ENCODE data around the gene HS3ST3B1.

Gene HS3ST3B1

GRCh38 chr17:14336418-14336817 is 35.5 kb downstream of the HS3ST3B1 start:
- Histone ChIP-seq H3K27me3 (replicated peaks; ENCODE audit: insufficient read depth, low read length) (no peaks in the 10 kb centered on the region), H2AFZ (ENCODE audit: low read length) (no peak overlapping the region), H3K4me2 (ENCODE audit: low read depth, low read length) (no peak overlapping the region), H3K4me1 (ENCODE audit: low read length) (no peaks in the 10 kb centered on the region), H3K4me3 (ENCODE audit: low read length) (no peak overlapping the region), H3K9ac (ENCODE audit: low read length) (no peak overlapping the region), H3K36me3 (replicated peaks; ENCODE audit: insufficient read depth, low read length) (no peaks in the 10 kb centered on the region), H3K9me3 (replicated peaks; ENCODE audit: insufficient read depth, low read length) (no peaks in the 10 kb centered on the region), H3K79me2 (ENCODE audit: low read length) (no peaks in the 10 kb centered on the region), H3F3A (ENCODE audit: insufficient read depth, low read length) (no peaks in the 10 kb centered on the region), H3K27ac (ENCODE audit: low read length) (no peak overlapping the region), H3K9me2 (replicated peaks; ENCODE audit: insufficient read depth, low read length) (no peaks in the 10 kb centered on the region), H4K20me1 (ENCODE audit: insufficient read depth, low read length) (no peaks in the 10 kb centered on the region)
- DNase-seq, result no peak
- TF ChIP-seq CTCF (IDR thresholded peaks at IDR 0.05; ENCODE audit: low read length), result no peak
- no peak for TF ChIP-seq EZH2phosphoT487 (IDR thresholded peaks at IDR 0.05; ENCODE audit: low read length)
- no peak for TF ChIP-seq EZH2 (optimal IDR thresholded peaks at IDR 0.05; ENCODE audit: low read depth, low read length)

GRCh38 chr17:14337596-14338079 is 36.8 kb downstream of the HS3ST3B1 start:
- H3F3A ChIP-seq (ENCODE audit: insufficient read depth, low read length), result no peaks in the 10 kb centered on the region
- no peaks in the 10 kb centered on the region for H4K20me1 ChIP-seq (ENCODE audit: insufficient read depth, low read length)
- H3K9ac ChIP-seq (ENCODE audit: low read length), result no peak overlapping the region
- H3K27me3 ChIP-seq (replicated peaks; ENCODE audit: insufficient read depth, low read length), result no peaks in the 10 kb centered on the region
- H3K36me3 ChIP-seq (replicated peaks; ENCODE audit: insufficient read depth, low read length), result no peaks in the 10 kb centered on the region
- no peak overlapping the region for H3K27ac ChIP-seq (ENCODE audit: low read length)
- H3K4me2 ChIP-seq (ENCODE audit: low read depth, low read length), result no peak overlapping the region
- no peak overlapping the region for H3K4me3 ChIP-seq (ENCODE audit: low read length)
- no peak for TF ChIP-seq EZH2phosphoT487 (IDR thresholded peaks at IDR 0.05; ENCODE audit: low read length)
- TF ChIP-seq EZH2 (optimal IDR thresholded peaks at IDR 0.05; ENCODE audit: low read depth, low read length), result no peak
- H3K4me1 ChIP-seq (ENCODE audit: low read length), result no peaks in the 10 kb centered on the region
- no peak for DNase-seq
- H2AFZ ChIP-seq (ENCODE audit: low read length), result no peak overlapping the region
- no peaks in the 10 kb centered on the region for H3K79me2 ChIP-seq (ENCODE audit: low read length)
- no peaks in the 10 kb centered on the region for H3K9me3 ChIP-seq (replicated peaks; ENCODE audit: insufficient read depth, low read length)
- no peaks in the 10 kb centered on the region for H3K9me2 ChIP-seq (replicated peaks; ENCODE audit: insufficient read depth, low read length)

- no peak overlapping the region for H3K27ac ChIP-seq (ENCODE audit: low read length)
- H3K9ac ChIP-seq (ENCODE audit: low read length), result no peak overlapping the region
- no peaks in the 10 kb centered on the region for H3K79me2 ChIP-seq (ENCODE audit: low read length)
- no peak overlapping the region for H3K4me2 ChIP-seq (ENCODE audit: low read depth, low read length)
- no peaks in the 10 kb centered on the region for H4K20me1 ChIP-seq (ENCODE audit: insufficient read depth, low read length)
- no peaks in the 10 kb centered on the region for H3K36me3 ChIP-seq (replicated peaks; ENCODE audit: insufficient read depth, low read length)
- no peaks in the 10 kb centered on the region for H3F3A ChIP-seq (ENCODE audit: insufficient read depth, low read length)
- TF ChIP-seq EZH2 (optimal IDR thresholded peaks at IDR 0.05; ENCODE audit: low read depth, low read length) (no peak), EZH2phosphoT487 (IDR thresholded peaks at IDR 0.05; ENCODE audit: low read length) (no peak), CTCF (IDR thresholded peaks at IDR 0.05; ENCODE audit: low read length) (no peak)
- no peaks in the 10 kb centered on the region for H3K9me2 ChIP-seq (replicated peaks; ENCODE audit: insufficient read depth, low read length)
- H3K27me3 ChIP-seq (replicated peaks; ENCODE audit: insufficient read depth, low read length), result no peaks in the 10 kb centered on the region
- H3K4me1 ChIP-seq (ENCODE audit: low read length), result no peaks in the 10 kb centered on the region
- no peak overlapping the region for H3K4me3 ChIP-seq (ENCODE audit: low read length)
- no peaks in the 10 kb centered on the region for H3K9me3 ChIP-seq (replicated peaks; ENCODE audit: insufficient read depth, low read length)
- no peak for DNase-seq
- H2AFZ ChIP-seq (ENCODE audit: low read length), result no peak overlapping the region
Measured at GRCh38 chr17:14340857-14341754, 40.2 kb downstream of the HS3ST3B1 start.

GRCh38 chr17:14341866-14342265 is 41.0 kb downstream of the HS3ST3B1 start:
- Histone ChIP-seq H3K79me2 (ENCODE audit: low read length) (no peaks in the 10 kb centered on the region), H3K4me2 (ENCODE audit: low read depth, low read length) (no peak overlapping the region), H3K27me3 (replicated peaks; ENCODE audit: insufficient read depth, low read length) (no peaks in the 10 kb centered on the region), H3K9me2 (replicated peaks; ENCODE audit: insufficient read depth, low read length) (no peaks in the 10 kb centered on the region), H3K9me3 (replicated peaks; ENCODE audit: insufficient read depth, low read length) (no peaks in the 10 kb centered on the region), H3F3A (ENCODE audit: insufficient read depth, low read length) (no peaks in the 10 kb centered on the region), H3K4me3 (ENCODE audit: low read length) (no peak overlapping the region), H3K27ac (ENCODE audit: low read length) (no peak overlapping the region), H4K20me1 (ENCODE audit: insufficient read depth, low read length) (no peaks in the 10 kb centered on the region), H3K4me1 (ENCODE audit: low read length) (no peaks in the 10 kb centered on the region), H2AFZ (ENCODE audit: low read length) (no peak overlapping the region), H3K36me3 (replicated peaks; ENCODE audit: insufficient read depth, low read length) (no peaks in the 10 kb centered on the region), H3K9ac (ENCODE audit: low read length) (no peak overlapping the region)
- DNase-seq, result no peak
- TF ChIP-seq EZH2phosphoT487 (IDR thresholded peaks at IDR 0.05; ENCODE audit: low read length) (no peak), EZH2 (optimal IDR thresholded peaks at IDR 0.05; ENCODE audit: low read depth, low read length) (no peak), CTCF (IDR thresholded peaks at IDR 0.05; ENCODE audit: low read length) (no peak)
